ENCODE results near the gene MMAA. TPM values are rescaled to one million over a fixed set of nuclear protein-coding genes. Genes with fewer than 3 reads are reported as not detected.
"Not testable (repeated sequence)": the region's sequence is repeated elsewhere in the genome, so short reads cannot be mapped to it uniquely, and the experiment has no call there.

MMAA gene
- 1 to 10 TPM; 3.0 to 3.8 TPM for total RNA-seq

- DNase-seq (ENCODE audit: low spot score) (peak; percentile 87), ATAC-seq (ENCODE audit: insufficient number of reproducible peaks, low FRiP score, low read depth) (peak; percentile 97)
- Histone ChIP-seq H3K9me3 (no peaks in the 10 kb centered on the region), H3K27me3 (replicated peaks; ENCODE audit: insufficient read depth) (no peaks in the 10 kb centered on the region), H3K27ac (peak within 1 kb of the TSS; percentile 93 to 95), H3K4me3 (peak within 1 kb of the TSS; percentile 84), H3K36me3 (no peaks in the 10 kb centered on the region), H3K4me1 (ENCODE audit: control insufficient read depth in 1 of 2, low read depth in 2 of 2) (peaks cover 9 to 29% of the 10 kb centered on the region in 2 donors)
- peak; percentile 68 for TF ChIP-seq CTCF (IDR thresholded peaks at IDR 0.05)
These were observed at the start of gene MMAA for GRCh38 chr4:145618932-145619638. MMAA (plus strand) TSS chr4:145619385; CDS start chr4:145639140, 19,755 bp downstream.

- H3K4me3 ChIP-seq; H3K36me3 ChIP-seq; ATAC-seq (ENCODE audit: insufficient number of reproducible peaks, low FRiP score, low read depth); DNase-seq (ENCODE audit: low spot score); H3K27me3 ChIP-seq (replicated peaks; ENCODE audit: insufficient read depth); H3K27ac ChIP-seq; H3K9me3 ChIP-seq; H3K4me1 ChIP-seq (ENCODE audit: control insufficient read depth in 1 of 2, low read depth in 2 of 2): not testable (repeated sequence)
These were observed 44.6 kb upstream of the MMAA start for GRCh38 chr4:145574546-145574945.

DNA sequence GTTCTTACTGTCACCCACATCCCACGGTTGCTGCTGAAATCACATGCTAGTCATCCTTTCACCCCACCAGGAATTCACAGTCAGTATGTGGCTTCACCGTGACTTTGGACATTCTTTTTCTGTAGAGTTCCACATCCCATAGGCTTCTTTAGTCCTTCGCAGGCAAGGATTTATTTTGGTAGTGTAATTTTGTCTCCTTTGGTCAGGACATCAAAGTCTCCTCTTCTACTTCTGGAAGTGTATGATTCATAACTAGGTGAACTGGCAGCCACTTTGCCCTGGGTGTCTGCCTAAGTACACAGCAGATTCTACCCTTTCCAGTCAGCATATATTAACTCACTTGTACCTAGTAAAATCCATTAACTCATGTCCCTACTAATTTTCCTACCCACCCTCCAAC lies 38.3 kb upstream of the MMAA start:
- TF ChIP-seq CTCF (IDR thresholded peaks at IDR 0.05), result no peak
- H3K9me3 ChIP-seq, result no peaks in the 10 kb centered on the region
- no peak overlapping the region for H3K27ac ChIP-seq
- H3K4me3 ChIP-seq, result no peak overlapping the region
- DNase-seq (ENCODE audit: low spot score), result no peak
- no peaks in the 10 kb centered on the region for H3K27me3 ChIP-seq (replicated peaks; ENCODE audit: insufficient read depth)
- no peaks in the 10 kb centered on the region for H3K36me3 ChIP-seq
- no peaks in the 10 kb centered on the region for H3K4me1 ChIP-seq (ENCODE audit: control insufficient read depth in 1 of 2, low read depth in 2 of 2)
- ATAC-seq (ENCODE audit: insufficient number of reproducible peaks, low FRiP score, low read depth), result no peak

DNA sequence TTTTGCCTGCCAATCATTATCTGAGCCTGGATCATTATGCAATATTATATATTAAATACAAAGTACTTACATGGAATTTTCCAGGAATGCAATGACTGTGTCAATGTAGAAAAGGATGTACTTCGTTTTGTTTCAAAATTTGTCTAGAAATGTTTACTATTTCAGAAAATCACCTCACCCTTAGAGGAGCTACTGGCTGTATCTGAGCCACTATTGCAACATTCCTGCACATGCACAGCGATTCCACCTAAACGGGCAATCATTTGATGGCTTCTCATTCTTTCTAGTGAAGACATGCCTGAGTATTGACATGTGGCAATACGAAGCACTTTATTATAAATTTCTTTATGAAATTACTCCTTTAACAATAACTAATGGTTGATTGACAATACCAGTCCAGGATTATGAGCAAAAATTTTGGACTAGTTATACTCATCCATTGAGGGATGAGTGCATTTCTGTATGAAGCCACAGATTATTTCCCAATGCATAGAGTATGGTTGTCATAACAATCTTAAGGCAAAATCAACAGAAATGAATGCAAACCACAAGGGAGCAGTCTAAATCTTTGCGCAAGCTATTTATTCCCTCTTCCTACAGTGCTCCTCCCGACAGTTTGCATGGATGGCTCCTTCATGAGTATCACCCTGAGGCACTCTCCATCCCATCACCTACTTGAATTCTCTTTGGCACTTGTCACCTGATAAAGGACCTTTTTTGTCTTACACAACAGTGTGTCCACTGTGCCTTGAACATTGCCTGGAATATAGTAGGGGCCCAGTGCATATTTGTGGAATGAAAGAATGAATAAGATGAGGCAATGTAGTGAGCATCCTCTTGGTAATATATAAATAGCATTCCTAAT lies 35.8 kb upstream of the MMAA start:
- no peaks in the 10 kb centered on the region for H3K36me3 ChIP-seq
- DNase-seq (ENCODE audit: low spot score), result no peak
- H3K27ac ChIP-seq, result no peak overlapping the region
- no peak overlapping the region for H3K4me3 ChIP-seq
- TF ChIP-seq CTCF (IDR thresholded peaks at IDR 0.05), result no peak
- no peaks in the 10 kb centered on the region for H3K27me3 ChIP-seq (replicated peaks; ENCODE audit: insufficient read depth)
- H3K9me3 ChIP-seq, result no peaks in the 10 kb centered on the region
- no peak for ATAC-seq (ENCODE audit: insufficient number of reproducible peaks, low FRiP score, low read depth)
- no peaks in the 10 kb centered on the region for H3K4me1 ChIP-seq (ENCODE audit: control insufficient read depth in 1 of 2, low read depth in 2 of 2)

DNA sequence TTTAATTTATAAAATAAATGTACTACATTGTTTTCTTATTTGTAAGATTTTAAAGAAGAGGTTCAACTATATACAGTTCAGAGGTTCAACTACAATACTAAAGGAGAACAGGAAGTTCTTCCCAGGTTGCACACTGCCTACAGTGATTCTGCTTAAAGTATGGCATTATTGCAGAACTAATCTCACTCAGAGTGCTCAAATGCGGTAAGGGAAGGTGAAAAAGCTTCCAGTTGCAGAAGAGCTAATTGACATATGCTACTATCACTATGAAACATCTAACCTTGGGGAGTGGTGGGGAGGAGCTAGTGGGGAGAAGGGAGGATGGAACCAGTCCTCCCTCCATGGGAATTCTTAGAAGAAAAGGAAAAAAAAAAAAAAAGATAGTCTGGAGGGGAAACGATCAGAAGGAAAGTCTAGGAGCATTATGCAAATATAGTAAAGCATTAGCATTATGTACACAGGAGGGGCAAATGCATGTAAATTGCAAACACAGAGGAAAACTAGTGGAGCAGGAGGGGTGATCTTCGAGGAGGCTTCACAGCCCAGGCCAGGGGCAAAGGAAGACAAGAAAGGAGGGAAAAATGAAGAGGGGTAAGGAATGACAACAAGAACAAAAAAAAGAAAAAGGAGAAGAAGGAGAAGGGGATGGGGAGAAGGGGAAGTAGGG lies 32.0 kb upstream of the MMAA start:
- Histone ChIP-seq H3K27ac (no peak overlapping the region), H3K9me3 (no peaks in the 10 kb centered on the region), H3K4me1 (ENCODE audit: control insufficient read depth in 1 of 2, low read depth in 2 of 2) (no peaks in the 10 kb centered on the region), H3K27me3 (replicated peaks; ENCODE audit: insufficient read depth) (no peaks in the 10 kb centered on the region), H3K4me3 (no peak overlapping the region), H3K36me3 (no peaks in the 10 kb centered on the region)
- no peak for TF ChIP-seq CTCF (IDR thresholded peaks at IDR 0.05)
- no peak for ATAC-seq (ENCODE audit: insufficient number of reproducible peaks, low FRiP score, low read depth)
- DNase-seq (ENCODE audit: low spot score), result no peak

DNA sequence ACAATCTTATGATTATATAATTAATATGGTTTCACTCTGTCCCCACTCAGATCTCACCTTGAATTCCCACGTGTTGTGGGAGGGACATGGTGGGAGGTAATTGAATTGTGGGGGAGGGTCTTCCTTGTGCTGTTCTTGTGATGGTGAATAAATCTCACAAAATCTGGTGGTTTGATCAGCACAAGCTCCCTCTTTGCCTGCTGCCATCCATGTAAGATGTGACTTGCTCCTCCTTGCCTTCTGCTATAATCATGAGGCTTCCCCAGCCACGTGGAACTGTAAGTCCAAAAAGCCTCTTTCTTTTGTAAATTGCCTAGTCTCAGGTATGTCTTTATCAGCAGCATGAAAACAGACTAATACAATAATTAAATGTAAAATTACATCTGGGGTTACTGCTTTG lies 29.8 kb upstream of the MMAA start:
- not testable (repeated sequence) for H3K4me3 ChIP-seq; H3K9me3 ChIP-seq; DNase-seq (ENCODE audit: low spot score); H3K27me3 ChIP-seq (replicated peaks; ENCODE audit: insufficient read depth); ATAC-seq (ENCODE audit: insufficient number of reproducible peaks, low FRiP score, low read depth); H3K4me1 ChIP-seq (ENCODE audit: control insufficient read depth in 1 of 2, low read depth in 2 of 2); H3K27ac ChIP-seq; H3K36me3 ChIP-seq

Data from thoracic aorta (tissue), 2 donors.